ENCODE results near the gene ACMSD. TPM values are rescaled to one million over a fixed set of nuclear protein-coding genes. Genes with fewer than 3 reads are reported as not detected.
"Not testable (repeated sequence)": the region's sequence is repeated elsewhere in the genome, so short reads cannot be mapped to it uniquely, and the experiment has no call there.

ACMSD gene
- total RNA-seq, 4 donors from 2014 or later: not detected

- Histone ChIP-seq H3K27ac (no peak overlapping the region), H3K4me3 (no peak overlapping the region), H3K9me3 (peaks cover 0 to 6% (median 0%) of the 10 kb centered on the region in 4 donors), H3K36me3 (no peaks in the 10 kb centered on the region), H3K27me3 (no peaks in the 10 kb centered on the region), H3K4me1 (no peaks in the 10 kb centered on the region)
- TF ChIP-seq CTCF (IDR thresholded peaks at IDR 0.05) (no peak), EP300 (IDR thresholded peaks at IDR 0.05) (no peak), POLR2A (IDR thresholded peaks at IDR 0.05) (no peak)
- no peak for DNase-seq (ENCODE audit: low spot score in 2 of 2)
- WGBS, 2 donors: 94% methylated on average over 2 of the region's 2 CpGs
Measured at GRCh38 chr2:134905168-134905567, 66.8 kb downstream of the ACMSD start.

GRCh38 chr2:134906726-134907125, 68.3 kb downstream of the ACMSD start:
- Histone ChIP-seq H3K27me3 (no peaks in the 10 kb centered on the region), H3K9me3 (peaks cover 0 to 6% (median 0%) of the 10 kb centered on the region in 4 donors), H3K4me3 (no peak overlapping the region), H3K36me3 (no peaks in the 10 kb centered on the region), H3K27ac (no peak overlapping the region), H3K4me1 (no peaks in the 10 kb centered on the region)
- DNase-seq (ENCODE audit: low spot score in 2 of 2): no peak
- WGBS, 2 donors: 67 to 68% methylated on average over 2 of the region's 2 CpGs
- no peak for TF ChIP-seq EP300 (IDR thresholded peaks at IDR 0.05)

GRCh38 chr2:134907441-134908116, 69.2 kb downstream of the ACMSD start:
- not testable (repeated sequence) for H3K9me3 ChIP-seq; H3K4me1 ChIP-seq; H3K27me3 ChIP-seq; H3K36me3 ChIP-seq; DNase-seq (ENCODE audit: low spot score in 2 of 2); H3K4me3 ChIP-seq; H3K27ac ChIP-seq
- WGBS, 2 donors: 66 to 93% methylated on average over 1 of the region's 1 CpG

GRCh38 chr2:134910763-134911399, 72.5 kb downstream of the ACMSD start:
- TF ChIP-seq CTCF (IDR thresholded peaks at IDR 0.05) (no peak), EP300 (IDR thresholded peaks at IDR 0.05) (no peak), POLR2A (IDR thresholded peaks at IDR 0.05) (no peak)
- no peak for DNase-seq (ENCODE audit: low spot score in 2 of 2)
- 73 to 82% methylated on average over 2 of the region's 2 CpGs for WGBS, 2 donors
- no peak overlapping the region for H3K27ac ChIP-seq
- H3K27me3 ChIP-seq: no peaks in the 10 kb centered on the region
- H3K36me3 ChIP-seq: no peaks in the 10 kb centered on the region
- peaks cover 0 to 10% (median 1%) of the 10 kb centered on the region in 4 donors for H3K9me3 ChIP-seq
- H3K4me1 ChIP-seq: no peaks in the 10 kb centered on the region
- no peak overlapping the region for H3K4me3 ChIP-seq

- H3K27ac ChIP-seq: no peak overlapping the region
- no peak for DNase-seq (ENCODE audit: low spot score in 2 of 2)
- 95% methylated on average over 3 of the region's 3 CpGs for WGBS, 2 donors
- TF ChIP-seq EP300 (IDR thresholded peaks at IDR 0.05): no peak
- TF ChIP-seq CTCF (IDR thresholded peaks at IDR 0.05): no peak
- TF ChIP-seq POLR2A (IDR thresholded peaks at IDR 0.05): no peak
- no peak overlapping the region for H3K4me3 ChIP-seq
- H3K4me1 ChIP-seq: no peaks in the 10 kb centered on the region
- no peaks in the 10 kb centered on the region for H3K36me3 ChIP-seq
- H3K9me3 ChIP-seq: peaks cover 0 to 10% (median 1%) of the 10 kb centered on the region in 4 donors
- no peaks in the 10 kb centered on the region for H3K27me3 ChIP-seq
Measured at GRCh38 chr2:134911400-134911785, 73.0 kb downstream of the ACMSD start.

- peaks cover 0 to 10% (median 1%) of the 10 kb centered on the region in 4 donors for H3K9me3 ChIP-seq
- no peaks in the 10 kb centered on the region for H3K36me3 ChIP-seq
- TF ChIP-seq POLR2A (IDR thresholded peaks at IDR 0.05): no peak
- no peak for TF ChIP-seq CTCF (IDR thresholded peaks at IDR 0.05)
- no peak for TF ChIP-seq EP300 (IDR thresholded peaks at IDR 0.05)
- no peaks in the 10 kb centered on the region for H3K27me3 ChIP-seq
- H3K27ac ChIP-seq: no peak overlapping the region
- DNase-seq (ENCODE audit: low spot score in 2 of 2): no peak
- H3K4me3 ChIP-seq: no peak overlapping the region
- peaks cover 0 to 6% (median 2%) of the 10 kb centered on the region in 4 donors for H3K4me1 ChIP-seq
Measured at GRCh38 chr2:134912361-134912760, 73.9 kb downstream of the ACMSD start.

Measured in tibial nerve (tissue), 4 donors.